ENCODE measurements around the gene ZNF532.
A peak's percentile ranks its signal among the peaks of the same experiment; 100 is the strongest.

Gene ZNF532

GRCh38 chr18:58870621-58871020, 5.9 kb downstream of the ZNF532 start:
- H3K4ac ChIP-seq (ENCODE audit: low read depth, low read length) = peak overlapping the region; percentile 42
- peaks cover 17% of the 10 kb centered on the region for H3K79me1 ChIP-seq (ENCODE audit: low read length)
- H3K4me2 ChIP-seq (ENCODE audit: low read length) = no peak overlapping the region
- H3K4me3 ChIP-seq (ENCODE audit: low read length) = no peak overlapping the region
- peak overlapping the region; percentile 3 for H2AK5ac ChIP-seq (ENCODE audit: low read length)
- no peak overlapping the region for H2BK15ac ChIP-seq (replicated peaks; ENCODE audit: low read depth)
- H3K9ac ChIP-seq (ENCODE audit: low read length) = peak overlapping the region; percentile 10
- peaks cover 13% of the 10 kb centered on the region for H3K36me3 ChIP-seq (ENCODE audit: control insufficient read depth, insufficient read depth, low read length)
- H3K27ac ChIP-seq (ENCODE audit: low read depth, low read length) = peak overlapping the region; percentile 40
- H2BK5ac ChIP-seq (ENCODE audit: low read length) = no peak overlapping the region
- H4K8ac ChIP-seq (ENCODE audit: low read depth, low read length) = no peak overlapping the region
- H3K4me1 ChIP-seq (ENCODE audit: control insufficient read depth, low read depth, low read length) = peaks cover 24% of the 10 kb centered on the region
- H3K56ac ChIP-seq (ENCODE audit: low read length) = peak overlapping the region; percentile 62
- peaks cover 73% of the 10 kb centered on the region for H3K79me2 ChIP-seq (ENCODE audit: control insufficient read depth, insufficient read depth, low read length)
- no peaks in the 10 kb centered on the region for H3K27me3 ChIP-seq (ENCODE audit: insufficient read depth, low read length, poor library complexity)
- no peak overlapping the region for H3K23ac ChIP-seq (ENCODE audit: low read length)
- no peak overlapping the region for H3K18ac ChIP-seq (ENCODE audit: low read length)
- no peak overlapping the region for H4K5ac ChIP-seq (ENCODE audit: low read length)
- H2BK120ac ChIP-seq (ENCODE audit: low read depth, low read length) = no peak overlapping the region
- DNase-seq = no peak
- WGBS (ENCODE audit: extremely low coverage, insufficient coverage, low lambda C conversion rate) = no CpG with 5 or more reads among the region's 2 CpGs

GRCh38 chr18:58871514-58872420, 7.1 kb downstream of the ZNF532 start:
- no peak overlapping the region for H3K4me2 ChIP-seq (ENCODE audit: low read length)
- H3K79me2 ChIP-seq (ENCODE audit: control insufficient read depth, insufficient read depth, low read length) = peaks cover 72% of the 10 kb centered on the region
- DNase-seq = no peak
- H3K79me1 ChIP-seq (ENCODE audit: low read length) = peaks cover 21% of the 10 kb centered on the region
- no peaks in the 10 kb centered on the region for H3K27me3 ChIP-seq (ENCODE audit: insufficient read depth, low read length, poor library complexity)
- peaks cover 16% of the 10 kb centered on the region for H3K4me1 ChIP-seq (ENCODE audit: control insufficient read depth, low read depth, low read length)
- H3K56ac ChIP-seq (ENCODE audit: low read length) = peak overlapping the region; percentile 76
- no peak overlapping the region for H4K8ac ChIP-seq (ENCODE audit: low read depth, low read length)
- no CpG with 5 or more reads among the region's 10 CpGs for WGBS (ENCODE audit: extremely low coverage, insufficient coverage, low lambda C conversion rate)
- H3K23ac ChIP-seq (ENCODE audit: low read length) = no peak overlapping the region
- H2BK15ac ChIP-seq (replicated peaks; ENCODE audit: low read depth) = no peak overlapping the region
- peak overlapping the region; percentile 28 for H3K4ac ChIP-seq (ENCODE audit: low read depth, low read length)
- peak overlapping the region; percentile 31 for H3K9ac ChIP-seq (ENCODE audit: low read length)
- H3K4me3 ChIP-seq (ENCODE audit: low read length) = no peak overlapping the region
- no peak overlapping the region for H3K18ac ChIP-seq (ENCODE audit: low read length)
- no peak overlapping the region for H2BK120ac ChIP-seq (ENCODE audit: low read depth, low read length)
- H3K27ac ChIP-seq (ENCODE audit: low read depth, low read length) = peak overlapping the region; percentile 36
- peak overlapping the region; percentile 24 for H2BK5ac ChIP-seq (ENCODE audit: low read length)
- H2AK5ac ChIP-seq (ENCODE audit: low read length) = peak overlapping the region; percentile 77
- H3K36me3 ChIP-seq (ENCODE audit: control insufficient read depth, insufficient read depth, low read length) = peaks cover 16% of the 10 kb centered on the region
- no peak overlapping the region for H4K5ac ChIP-seq (ENCODE audit: low read length)

GRCh38 chr18:58878640-58879039, 14.0 kb downstream of the ZNF532 start:
- no peak overlapping the region for H2AK5ac ChIP-seq (ENCODE audit: low read length)
- H3K79me1 ChIP-seq (ENCODE audit: low read length) = peaks cover 34% of the 10 kb centered on the region
- no peak overlapping the region for H3K56ac ChIP-seq (ENCODE audit: low read length)
- peaks cover 89% of the 10 kb centered on the region for H3K79me2 ChIP-seq (ENCODE audit: control insufficient read depth, insufficient read depth, low read length)
- H3K4me3 ChIP-seq (ENCODE audit: low read length) = no peak overlapping the region
- H3K4me1 ChIP-seq (ENCODE audit: control insufficient read depth, low read depth, low read length) = peaks cover 17% of the 10 kb centered on the region
- H3K36me3 ChIP-seq (ENCODE audit: control insufficient read depth, insufficient read depth, low read length) = peaks cover 18% of the 10 kb centered on the region
- no peak overlapping the region for H2BK5ac ChIP-seq (ENCODE audit: low read length)
- H4K5ac ChIP-seq (ENCODE audit: low read length) = no peak overlapping the region
- no peak overlapping the region for H2BK120ac ChIP-seq (ENCODE audit: low read depth, low read length)
- no peak overlapping the region for H3K4me2 ChIP-seq (ENCODE audit: low read length)
- H3K27me3 ChIP-seq (ENCODE audit: insufficient read depth, low read length, poor library complexity) = no peaks in the 10 kb centered on the region
- H3K4ac ChIP-seq (ENCODE audit: low read depth, low read length) = no peak overlapping the region
- no peak overlapping the region for H2BK15ac ChIP-seq (replicated peaks; ENCODE audit: low read depth)
- H3K18ac ChIP-seq (ENCODE audit: low read length) = no peak overlapping the region
- no peak overlapping the region for H3K27ac ChIP-seq (ENCODE audit: low read depth, low read length)
- no peak overlapping the region for H4K8ac ChIP-seq (ENCODE audit: low read depth, low read length)
- H3K9ac ChIP-seq (ENCODE audit: low read length) = no peak overlapping the region
- WGBS (ENCODE audit: extremely low coverage, insufficient coverage, low lambda C conversion rate) = no CpG with 5 or more reads among the region's 3 CpGs
- DNase-seq = no peak
- no peak overlapping the region for H3K23ac ChIP-seq (ENCODE audit: low read length)

- H3K4me2 ChIP-seq (ENCODE audit: low read length) = no peak overlapping the region
- H3K4me3 ChIP-seq (ENCODE audit: low read length) = no peak overlapping the region
- H4K5ac ChIP-seq (ENCODE audit: low read length) = no peak overlapping the region
- H3K27me3 ChIP-seq (ENCODE audit: insufficient read depth, low read length, poor library complexity) = no peaks in the 10 kb centered on the region
- H3K23ac ChIP-seq (ENCODE audit: low read length) = no peak overlapping the region
- no peak overlapping the region for H3K27ac ChIP-seq (ENCODE audit: low read depth, low read length)
- peaks cover 26% of the 10 kb centered on the region for H3K79me1 ChIP-seq (ENCODE audit: low read length)
- H3K79me2 ChIP-seq (ENCODE audit: control insufficient read depth, insufficient read depth, low read length) = peaks cover 78% of the 10 kb centered on the region
- H2BK120ac ChIP-seq (ENCODE audit: low read depth, low read length) = no peak overlapping the region
- H2BK15ac ChIP-seq (replicated peaks; ENCODE audit: low read depth) = no peak overlapping the region
- H3K4ac ChIP-seq (ENCODE audit: low read depth, low read length) = no peak overlapping the region
- peaks cover 12% of the 10 kb centered on the region for H3K36me3 ChIP-seq (ENCODE audit: control insufficient read depth, insufficient read depth, low read length)
- no peak overlapping the region for H2AK5ac ChIP-seq (ENCODE audit: low read length)
- no peak overlapping the region for H3K18ac ChIP-seq (ENCODE audit: low read length)
- no peak overlapping the region for H2BK5ac ChIP-seq (ENCODE audit: low read length)
- H3K4me1 ChIP-seq (ENCODE audit: control insufficient read depth, low read depth, low read length) = peaks cover 14% of the 10 kb centered on the region
- no peak for DNase-seq
- H3K9ac ChIP-seq (ENCODE audit: low read length) = no peak overlapping the region
- no peak overlapping the region for H3K56ac ChIP-seq (ENCODE audit: low read length)
- H4K8ac ChIP-seq (ENCODE audit: low read depth, low read length) = no peak overlapping the region
- no CpG with 5 or more reads among the region's 2 CpGs for WGBS (ENCODE audit: extremely low coverage, insufficient coverage, low lambda C conversion rate)
Observed at GRCh38 chr18:58881477-58881876, 16.8 kb downstream of the ZNF532 start.

- no peak overlapping the region for H2AK5ac ChIP-seq (ENCODE audit: low read length)
- no peaks in the 10 kb centered on the region for H3K27me3 ChIP-seq (ENCODE audit: insufficient read depth, low read length, poor library complexity)
- peak overlapping the region; percentile 71 for H3K4ac ChIP-seq (ENCODE audit: low read depth, low read length)
- H3K36me3 ChIP-seq (ENCODE audit: control insufficient read depth, insufficient read depth, low read length) = peaks cover 12% of the 10 kb centered on the region
- peak overlapping the region; percentile 59 for H3K27ac ChIP-seq (ENCODE audit: low read depth, low read length)
- peak overlapping the region; percentile 94 for H3K18ac ChIP-seq (ENCODE audit: low read length)
- peaks cover 77% of the 10 kb centered on the region for H3K79me2 ChIP-seq (ENCODE audit: control insufficient read depth, insufficient read depth, low read length)
- H3K79me1 ChIP-seq (ENCODE audit: low read length) = peaks cover 23% of the 10 kb centered on the region
- H2BK15ac ChIP-seq (replicated peaks; ENCODE audit: low read depth) = no peak overlapping the region
- H3K56ac ChIP-seq (ENCODE audit: low read length) = peak overlapping the region; percentile 62
- no peak overlapping the region for H3K4me3 ChIP-seq (ENCODE audit: low read length)
- H2BK5ac ChIP-seq (ENCODE audit: low read length) = peak overlapping the region; percentile 77
- peak overlapping the region; percentile 75 for H2BK120ac ChIP-seq (ENCODE audit: low read depth, low read length)
- H4K5ac ChIP-seq (ENCODE audit: low read length) = no peak overlapping the region
- WGBS (ENCODE audit: extremely low coverage, insufficient coverage, low lambda C conversion rate) = no CpG with 5 or more reads among the region's 4 CpGs
- no peak overlapping the region for H3K23ac ChIP-seq (ENCODE audit: low read length)
- peaks cover 14% of the 10 kb centered on the region for H3K4me1 ChIP-seq (ENCODE audit: control insufficient read depth, low read depth, low read length)
- H3K4me2 ChIP-seq (ENCODE audit: low read length) = no peak overlapping the region
- H3K9ac ChIP-seq (ENCODE audit: low read length) = peak overlapping the region; percentile 19
- no peak overlapping the region for H4K8ac ChIP-seq (ENCODE audit: low read depth, low read length)
- DNase-seq = no peak
Observed at GRCh38 chr18:58882044-58882443, 17.4 kb downstream of the ZNF532 start.

All from mesendoderm (in vitro differentiated cells).